GM08714 (cell line): ENCODE measurements around the gene SMAD1.
"Not testable (repeated sequence)": the region's sequence is repeated elsewhere in the genome, so short reads cannot be mapped to it uniquely, and the experiment has no call there.

Experiments used
- H3K4me3 ChIP-seq: fragments of 200-500 bp; sonication (Bioruptor generic); 2 replicates; pipeline ENCODE4 v1.5.1; 2014; ENCODE audit warnings: mild to moderate bottlenecking, low read length, inconsistent platforms
- ZNF274 ChIP-seq: IDR thresholded peaks from 2 replicates; pipeline ENCODE4 v1.6.1; 2012; ENCODE audit warnings: mild to moderate bottlenecking, low read depth, low read length

The SMAD1 gene

DNA sequence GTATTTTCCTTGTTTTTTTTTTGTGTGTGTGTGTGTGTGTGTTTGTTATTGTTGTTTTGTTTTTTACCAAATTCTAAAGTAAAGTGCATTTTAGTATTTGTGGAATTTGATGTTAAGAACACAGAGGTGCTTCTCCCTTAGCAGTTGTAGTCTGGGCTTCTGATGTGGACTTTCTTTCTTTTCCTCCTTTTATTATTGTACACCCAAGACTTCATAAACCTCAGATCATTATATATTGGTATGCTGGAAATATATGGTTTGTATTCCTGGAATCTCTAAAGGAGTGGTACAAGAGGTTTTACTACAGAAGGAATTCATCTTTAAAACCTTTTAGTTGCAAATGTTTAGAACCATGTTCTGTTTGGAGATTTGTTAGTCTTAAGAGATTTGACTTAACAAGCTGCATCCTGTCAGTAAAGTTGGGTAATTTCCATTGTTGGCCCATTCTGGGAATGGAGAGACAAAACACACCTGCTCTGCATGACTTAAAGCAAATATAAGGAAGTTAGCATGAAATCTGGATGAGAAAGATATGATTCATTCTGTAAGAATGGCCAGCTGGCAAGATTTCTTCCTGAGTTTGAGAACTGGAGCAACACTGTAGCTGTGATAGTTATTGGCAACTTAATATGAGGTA lies 64.0 kb downstream of the SMAD1 start:
- TF ChIP-seq ZNF274: no peak
- no peak overlapping the region for H3K4me3 ChIP-seq

DNA sequence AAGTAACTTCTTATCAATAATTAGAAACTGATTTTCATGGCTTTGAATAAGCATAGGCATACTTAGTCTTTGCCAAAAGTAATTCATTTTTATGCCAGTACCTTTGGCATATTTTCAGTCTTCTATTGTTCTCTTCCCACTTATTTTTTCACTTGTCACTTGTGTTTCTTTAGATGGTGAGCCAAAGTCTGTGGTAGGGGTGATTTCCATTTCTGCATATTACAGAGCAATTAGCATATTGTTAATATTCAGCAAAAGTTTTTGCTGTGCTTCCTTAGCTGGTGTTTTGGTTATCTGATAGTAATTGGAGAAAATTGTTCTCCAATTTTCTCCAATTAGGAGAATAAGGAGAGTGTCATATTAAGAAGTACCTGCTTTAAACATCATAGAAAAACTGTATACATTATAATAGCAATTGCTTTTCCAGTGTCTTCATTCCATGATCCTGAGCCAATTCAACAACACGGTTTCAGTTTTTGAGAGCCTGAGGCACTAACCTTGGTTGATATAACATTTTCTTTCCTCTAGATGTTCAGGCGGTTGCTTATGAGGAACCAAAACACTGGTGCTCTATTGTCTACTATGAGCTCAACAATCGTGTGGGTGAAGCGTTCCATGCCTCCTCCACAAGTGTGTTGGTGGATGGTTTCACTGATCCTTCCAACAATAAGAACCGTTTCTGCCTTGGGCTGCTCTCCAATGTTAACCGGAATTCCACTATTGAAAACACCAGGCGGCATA lies 64.7 kb downstream of the SMAD1 start:
- no peak for TF ChIP-seq ZNF274
- no peak overlapping the region for H3K4me3 ChIP-seq

DNA sequence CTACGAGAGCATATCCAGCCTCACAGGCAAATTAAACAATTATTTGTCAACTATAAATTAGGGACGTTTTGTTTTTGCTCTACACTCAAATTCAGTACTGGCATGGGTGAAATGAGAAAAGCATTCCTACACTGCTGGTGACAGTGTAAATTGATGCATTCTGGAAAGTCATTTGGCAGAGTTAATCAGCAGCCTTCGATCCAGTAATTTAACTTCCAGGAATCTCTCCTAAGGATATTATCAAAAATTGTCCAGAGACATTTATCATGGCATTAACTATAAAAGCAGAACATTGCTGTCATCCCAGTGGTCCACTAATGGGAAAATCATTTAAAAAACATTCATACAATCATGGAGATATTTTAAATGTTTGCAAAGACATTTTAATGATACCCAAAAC lies 70.0 kb downstream of the SMAD1 start:
- TF ChIP-seq ZNF274: no peak
- H3K4me3 ChIP-seq: no peak overlapping the region

DNA sequence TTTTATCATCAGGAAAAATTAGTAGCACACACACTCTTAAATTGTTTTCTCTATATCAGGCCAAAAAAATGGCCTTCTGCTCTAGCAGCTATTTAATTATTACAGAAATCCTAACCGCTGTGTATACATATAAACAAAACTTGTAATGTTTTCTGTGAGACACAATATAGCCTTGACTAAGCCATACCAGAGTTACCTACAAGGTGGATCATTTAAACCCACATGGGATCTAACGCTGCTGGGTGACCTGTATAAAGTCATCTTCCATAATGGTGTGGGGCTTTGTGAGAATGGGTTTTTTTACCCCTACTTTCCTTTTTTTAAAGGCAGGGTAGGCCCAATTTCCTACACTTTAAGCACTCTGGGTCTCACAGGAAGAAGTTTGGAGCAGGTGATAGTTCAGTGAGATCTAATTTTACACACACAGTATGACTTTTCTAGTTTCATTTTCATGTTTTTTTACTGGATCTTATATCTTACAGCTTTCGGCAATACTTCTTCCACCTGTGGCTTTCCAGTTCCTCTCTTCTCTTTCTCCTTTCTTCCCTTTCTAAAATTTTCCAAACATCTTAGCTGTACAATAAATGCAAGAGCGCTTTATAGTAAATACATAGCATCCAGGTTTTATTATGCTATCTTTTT lies 70.6 kb downstream of the SMAD1 start:
- no peak overlapping the region for H3K4me3 ChIP-seq
- no peak for TF ChIP-seq ZNF274

DNA sequence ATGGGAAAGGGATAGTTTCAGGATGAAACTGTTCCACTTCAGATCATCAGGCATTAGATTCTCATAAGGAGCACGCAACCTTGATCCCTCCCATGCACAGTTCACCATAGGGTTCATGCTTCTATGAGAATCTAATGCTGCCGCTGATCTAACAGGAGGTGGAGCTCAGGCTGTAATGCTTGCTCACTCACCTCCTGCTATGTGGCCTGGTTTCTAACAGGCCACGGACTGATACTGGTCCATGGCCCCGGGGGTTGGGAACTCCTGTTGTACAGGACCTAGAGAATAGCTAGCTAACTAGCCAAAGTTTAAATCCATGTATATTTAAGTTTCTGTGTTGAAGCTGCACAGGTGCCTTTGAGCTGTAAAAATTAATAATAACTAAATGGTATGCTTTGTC lies 71.7 kb downstream of the SMAD1 start:
- TF ChIP-seq ZNF274: no peak
- no peak overlapping the region for H3K4me3 ChIP-seq

GRCh38 chr4:145554691-145555090 lies 73.0 kb downstream of the SMAD1 start:
- no peak for TF ChIP-seq ZNF274
- no peak overlapping the region for H3K4me3 ChIP-seq

DNA sequence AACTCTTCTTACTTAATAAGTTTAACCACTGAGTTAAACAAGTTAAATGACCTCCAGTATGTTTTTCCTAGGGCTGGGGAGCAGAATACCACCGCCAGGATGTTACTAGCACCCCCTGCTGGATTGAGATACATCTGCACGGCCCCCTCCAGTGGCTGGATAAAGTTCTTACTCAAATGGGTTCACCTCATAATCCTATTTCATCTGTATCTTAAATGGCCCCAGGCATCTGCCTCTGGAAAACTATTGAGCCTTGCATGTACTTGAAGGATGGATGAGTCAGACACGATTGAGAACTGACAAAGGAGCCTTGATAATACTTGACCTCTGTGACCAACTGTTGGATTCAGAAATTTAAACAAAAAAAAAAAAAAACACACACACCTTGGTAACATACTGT lies 76.1 kb downstream of the SMAD1 start:
- TF ChIP-seq ZNF274: no peak

GRCh38 chr4:145563293-145563985 lies 81.8 kb downstream of the SMAD1 start:
- no peak overlapping the region for H3K4me3 ChIP-seq
- TF ChIP-seq ZNF274: no peak

More for the DNA sequence above, 76.1 kb downstream of the SMAD1 start:
- no peak overlapping the region for H3K4me3 ChIP-seq

GRCh38 chr4:145564540-145564939 lies 82.9 kb downstream of the SMAD1 start:
- TF ChIP-seq ZNF274: no peak
- no peak overlapping the region for H3K4me3 ChIP-seq

DNA sequence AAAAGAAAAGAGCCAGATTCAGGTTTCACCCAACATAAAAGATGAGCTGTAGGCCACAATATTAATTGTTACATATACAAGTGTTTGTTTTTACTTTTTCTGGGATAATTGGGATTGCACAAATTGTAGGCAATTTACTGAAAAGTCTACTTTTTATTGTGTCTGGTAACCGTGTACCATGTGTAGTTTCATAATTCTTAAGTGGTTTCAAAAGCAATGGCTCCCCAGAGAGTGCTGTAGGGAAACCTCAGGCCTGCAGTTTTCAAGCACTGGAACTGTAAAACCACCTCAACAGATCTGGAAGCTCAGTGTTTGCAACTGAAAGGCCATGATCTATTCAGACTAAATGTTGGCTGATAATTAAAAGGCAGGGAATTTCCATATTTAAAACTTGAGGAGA lies 83.7 kb downstream of the SMAD1 start:
- no peak overlapping the region for H3K4me3 ChIP-seq
- no peak for TF ChIP-seq ZNF274

DNA sequence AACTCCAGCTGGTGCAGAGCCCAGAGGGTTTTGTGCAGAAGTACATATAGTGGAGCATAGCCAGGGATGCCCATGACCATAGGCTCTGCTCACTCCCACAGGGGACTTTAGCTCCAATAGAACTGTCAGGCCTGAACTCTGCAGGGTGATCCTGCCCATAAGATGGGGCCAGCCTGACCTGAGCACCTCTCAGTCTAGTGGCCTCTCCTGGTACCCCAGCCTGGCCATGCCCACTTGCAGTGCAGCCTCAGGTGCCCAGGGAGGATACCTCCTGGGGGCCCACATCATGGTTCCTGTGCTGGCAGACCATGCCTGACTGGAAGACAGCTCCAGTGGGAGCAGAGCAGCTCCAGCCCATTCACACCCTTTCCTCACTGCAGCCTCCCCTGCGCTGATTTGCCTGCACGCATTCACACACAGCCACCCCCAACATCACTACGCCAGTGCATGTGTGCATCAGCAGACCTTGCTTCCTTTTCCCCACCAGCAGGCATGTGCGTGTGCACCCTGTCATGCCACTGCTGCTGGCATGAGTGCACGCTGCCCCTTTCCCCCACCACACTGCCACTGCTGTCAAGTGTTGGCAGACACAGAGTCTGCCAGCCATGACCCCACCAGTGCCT lies 84.5 kb downstream of the SMAD1 start:
- no peak overlapping the region for H3K4me3 ChIP-seq
- no peak for TF ChIP-seq ZNF274

DNA sequence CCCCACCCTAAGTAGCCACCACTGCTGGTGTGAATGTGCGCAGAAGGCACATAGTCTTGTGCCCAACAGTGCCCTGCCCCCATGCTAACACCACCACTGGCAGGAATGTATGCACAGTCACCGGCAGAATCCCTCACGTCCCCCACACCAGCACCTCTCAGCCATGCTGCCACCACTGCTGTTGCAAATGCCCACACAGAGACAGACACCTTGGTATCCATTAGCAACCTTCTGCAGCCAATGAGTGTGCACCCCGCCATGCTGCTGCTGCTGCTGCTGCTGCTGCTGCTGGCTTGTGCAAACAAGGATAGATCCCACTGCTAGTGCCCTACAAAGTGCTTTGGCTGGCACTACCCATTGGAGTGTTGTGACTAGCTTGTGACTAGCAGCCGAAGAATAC lies 85.1 kb downstream of the SMAD1 start:
- no peak for TF ChIP-seq ZNF274
- H3K4me3 ChIP-seq: no peak overlapping the region

- no peak for TF ChIP-seq ZNF274
- H3K4me3 ChIP-seq: no peak overlapping the region
Measured at GRCh38 chr4:145567516-145567915, 85.9 kb downstream of the SMAD1 start.

GRCh38 chr4:145574546-145574945 lies 92.9 kb downstream of the SMAD1 start:
- H3K4me3 ChIP-seq: not testable (repeated sequence)
